Gastroesophageal sphincter (tissue), 4 donors: ENCODE data around the gene TANC1. TPM values are rescaled to one million over a fixed set of nuclear protein-coding genes. Genes with fewer than 3 reads are reported as not detected.

Experiments used
- ATAC-seq: fragments of 150-250 bp; one replicate; pipeline ENCODE4 v1.9.1; 2016; ENCODE audit warnings: mild to moderate bottlenecking, moderate library complexity
- H3K27ac ChIP-seq, 4 donors: fragments of 200-600 bp; sonication (generic) in 3 of 4; 1 replicate in 3 of 4; 2 replicates in 1 of 4; pipeline ENCODE4 v1.5.1; 2016 to 2019
- H3K27me3 ChIP-seq: fragments of 200-600 bp; sonication (generic); one replicate; pipeline ENCODE4 v1.5.1; 2019
- H3K36me3 ChIP-seq, 2 donors: fragments of 200-600 bp; sonication (generic); one replicate each; pipeline ENCODE4 v1.5.1; 2019; ENCODE audit warnings: control low read depth in 1 of 2
- H3K4me1 ChIP-seq, 3 donors: fragments of 200-600 bp; sonication (generic); 1 replicate in 2 of 3; 2 replicates in 1 of 3; pipeline ENCODE4 v1.5.1; 2016 to 2019; ENCODE audit warnings: control low read depth in 2 of 3
- H3K4me3 ChIP-seq, 2 donors: fragments of 200-600 bp; sonication (generic); one replicate each; pipeline ENCODE4 v1.5.1; 2019; ENCODE audit warnings: mild to moderate bottlenecking in 1 of 2, moderate library complexity in 1 of 2
- H3K9me3 ChIP-seq, 3 donors: fragments of 200-600 bp; sonication (generic); one replicate each; pipeline ENCODE4 v1.5.1; 2017 to 2019; ENCODE audit warnings: control low read depth in 2 of 3
- CTCF ChIP-seq, 4 experiments: fragments of 200-600 bp in 2 of 4; fragments of 450-650 bp in 2 of 4; sonication (generic) in 1 of 4; IDR thresholded peaks; one replicate each; pipeline ENCODE4 v1.5.1; 2017 to 2019; ENCODE audit warnings: antibody characterized with exemption in 4 of 4, mild to moderate bottlenecking in 2 of 4, moderate library complexity in 2 of 4
- EP300 ChIP-seq: sonication (generic); formaldehyde crosslinking; IDR thresholded peaks from one replicate; pipeline ENCODE4 v1.6.1; 2017; ENCODE audit warnings: antibody characterized with exemption, mild to moderate bottlenecking
- POLR2A ChIP-seq, 2 donors: fragments of 450-650 bp; IDR thresholded peaks; one replicate each; pipeline ENCODE4 v1.6.1; 2017; ENCODE audit warnings: antibody characterized with exemption in 2 of 2, mild to moderate bottlenecking in 2 of 2, moderate library complexity in 1 of 2
- POLR2AphosphoS5 ChIP-seq: sonication (generic); formaldehyde crosslinking; IDR thresholded peaks from one replicate; pipeline ENCODE4 v1.6.1; 2017; ENCODE audit warnings: antibody characterized with exemption
- WGBS, 2 donors: methylation state at CpG; one replicate each; pipeline ENCODE4 v1.1.5; 2018; ENCODE audit warnings: low coverage in 1 of 2; 5-methylcytosine and 5-hydroxymethylcytosine counted together
- total RNA-seq, 4 donors: library from RNA; depleted of rRNA; stranded (reverse); fragments of >200 nt; gene quantifications; one replicate each; pipeline ENCODE4 v1.1.0, GENCODE V29; 2016

The TANC1 gene
- total RNA-seq, 4 donors from 2014 or later: 37.4 to 66.5 (median 46.0) TPM

- H3K4me3 ChIP-seq: no peak overlapping the region
- H3K27me3 ChIP-seq: no peaks in the 10 kb centered on the region
- no peak overlapping the region for H3K27ac ChIP-seq
- peaks cover 0 to 9% (median 0%) of the 10 kb centered on the region in 3 donors for H3K9me3 ChIP-seq
- H3K4me1 ChIP-seq: no peaks in the 10 kb centered on the region
- ATAC-seq: no peak
- TF ChIP-seq POLR2AphosphoS5 (no peak), EP300 (no peak), CTCF (IDR thresholded peaks at IDR 0.05) (no peak), POLR2A (IDR thresholded peaks at IDR 0.05) (no peak)
- H3K36me3 ChIP-seq: peaks cover 0 to 89% of the 10 kb centered on the region in 2 donors
These were observed 275.1 kb downstream of the TANC1 start for GRCh38 chr2:159243529-159243928.

- no peak for TF ChIP-seq EP300
- no peak for TF ChIP-seq CTCF (IDR thresholded peaks at IDR 0.05)
- no peak for TF ChIP-seq POLR2A (IDR thresholded peaks at IDR 0.05)
- TF ChIP-seq POLR2AphosphoS5: no peak
- no peak overlapping the region for H3K4me3 ChIP-seq
- no peak overlapping the region for H3K27ac ChIP-seq
- ATAC-seq: no peak
- H3K4me1 ChIP-seq: peaks cover 0 to 21% (median 0%) of the 10 kb centered on the region in 3 donors
- no peaks in the 10 kb centered on the region for H3K27me3 ChIP-seq
- 97 to 98% methylated on average over 7 of the region's 7 CpGs for WGBS, 2 donors
- peaks cover 0 to 9% (median 0%) of the 10 kb centered on the region in 3 donors for H3K9me3 ChIP-seq
- H3K36me3 ChIP-seq: peaks cover 0 to 60% of the 10 kb centered on the region in 2 donors
These were observed 278.0 kb downstream of the TANC1 start for GRCh38 chr2:159246325-159246988.

GRCh38 chr2:159249990-159250715 is 281.7 kb downstream of the TANC1 start:
- peak overlapping the region; percentile 20 to 67 (median 38) for H3K27ac ChIP-seq
- H3K36me3 ChIP-seq: peaks cover 0 to 37% of the 10 kb centered on the region in 2 donors
- ATAC-seq: peak; percentile 88
- H3K4me3 ChIP-seq: no peak overlapping the region
- 45 to 49% methylated on average over 6 to 7 of the region's 7 CpGs for WGBS, 2 donors
- no peak for TF ChIP-seq POLR2A (IDR thresholded peaks at IDR 0.05)
- peak; percentile 45 for TF ChIP-seq POLR2AphosphoS5
- no peak for TF ChIP-seq EP300
- TF ChIP-seq CTCF (IDR thresholded peaks at IDR 0.05): no peak
- H3K27me3 ChIP-seq: no peaks in the 10 kb centered on the region
- peaks cover 0 to 21% (median 0%) of the 10 kb centered on the region in 3 donors for H3K4me1 ChIP-seq
- H3K9me3 ChIP-seq: peaks cover 0 to 9% (median 0%) of the 10 kb centered on the region in 3 donors

- WGBS, 2 donors: 73 to 84% methylated on average over 10 to 12 of the region's 12 CpGs
- no peak overlapping the region for H3K4me3 ChIP-seq
- peaks cover 0 to 21% (median 0%) of the 10 kb centered on the region in 3 donors for H3K4me1 ChIP-seq
- peaks cover 0 to 28% of the 10 kb centered on the region in 2 donors for H3K36me3 ChIP-seq
- no peak for TF ChIP-seq EP300
- no peak for TF ChIP-seq CTCF (IDR thresholded peaks at IDR 0.05)
- no peak for TF ChIP-seq POLR2A (IDR thresholded peaks at IDR 0.05)
- no peak for TF ChIP-seq POLR2AphosphoS5
- no peak for ATAC-seq
- peak overlapping the region in 1 of 4 donors; percentile 67 for H3K27ac ChIP-seq
- H3K9me3 ChIP-seq: peaks cover 0 to 5% (median 0%) of the 10 kb centered on the region in 3 donors
- no peaks in the 10 kb centered on the region for H3K27me3 ChIP-seq
These were observed 283.1 kb downstream of the TANC1 start for GRCh38 chr2:159251296-159252173.
